HG02759 (cell line): Measurements from ENCODE around the gene TC2N.
A peak's percentile ranks its signal among the peaks of the same experiment; 100 is the strongest.
"Not testable (repeated sequence)": the region's sequence is repeated elsewhere in the genome, so short reads cannot be mapped to it uniquely, and the experiment has no call there.

Source experiments
- ATAC-seq: cut with Tn5 transposase; IDR thresholded peaks from one replicate; pipeline ENCODE4 v1.9.1; 2021; ENCODE audit warnings: mild to moderate bottlenecking, moderate library complexity; ENCODE audit not compliant: unreplicated experiment

The TC2N gene

DNA sequence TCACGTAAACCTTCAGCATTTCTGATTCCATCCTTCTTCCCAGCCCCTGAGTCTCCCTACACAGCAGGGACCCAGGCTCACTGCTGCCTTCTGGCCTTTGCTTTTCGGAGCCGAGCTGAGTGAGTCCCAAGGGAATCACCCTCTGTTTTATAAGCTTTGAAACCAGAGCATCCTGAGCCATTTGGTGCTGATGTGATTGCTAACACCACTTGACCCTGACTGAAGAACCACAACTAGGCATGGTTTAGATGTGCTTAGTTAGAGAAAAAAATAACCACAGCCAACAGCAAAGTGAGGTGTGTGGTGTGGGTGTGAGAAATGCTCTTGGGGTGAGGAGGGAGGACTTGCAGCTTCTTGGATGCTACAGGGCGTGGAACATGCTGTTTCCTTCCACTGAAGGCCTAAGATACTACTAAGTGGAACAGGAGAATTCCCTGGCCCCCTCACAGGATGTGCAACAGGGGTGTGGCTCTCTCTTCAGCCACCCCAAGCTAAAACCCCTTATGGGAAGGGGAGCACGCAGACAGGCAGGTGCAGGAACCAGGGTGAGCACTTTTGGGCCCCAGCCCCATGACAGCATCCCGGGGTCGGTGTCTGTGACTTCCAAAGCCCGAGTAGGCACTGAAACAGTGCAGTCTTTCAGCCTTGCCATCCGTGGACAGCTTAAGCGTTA, at the start of gene TC2N:
TSS of gene TC2N (minus strand) at position 221 of the 673 bp plus-strand sequence. CDS start 53,767 bp downstream, outside the sequence.
- no peak for ATAC-seq

DNA sequence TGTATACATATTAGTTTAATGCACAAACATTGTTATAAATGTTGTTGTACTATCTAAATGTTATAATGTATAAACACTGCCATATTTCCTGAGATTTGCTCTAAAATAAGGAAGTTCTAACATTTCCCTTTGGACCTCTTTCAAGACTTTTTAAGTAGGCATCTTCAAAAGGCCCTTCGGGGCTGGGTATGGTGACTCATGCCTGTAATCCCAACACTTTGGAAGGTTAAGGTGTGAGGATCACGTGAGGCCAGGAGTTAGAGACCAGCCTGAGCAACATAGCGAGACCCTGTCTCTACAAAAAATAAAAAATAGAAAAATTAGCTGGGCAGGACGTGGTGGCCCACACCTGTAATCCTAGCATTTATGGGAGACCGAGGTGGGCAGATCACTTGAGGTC, 44.7 kb upstream of the TC2N start:
- no peak for ATAC-seq

DNA sequence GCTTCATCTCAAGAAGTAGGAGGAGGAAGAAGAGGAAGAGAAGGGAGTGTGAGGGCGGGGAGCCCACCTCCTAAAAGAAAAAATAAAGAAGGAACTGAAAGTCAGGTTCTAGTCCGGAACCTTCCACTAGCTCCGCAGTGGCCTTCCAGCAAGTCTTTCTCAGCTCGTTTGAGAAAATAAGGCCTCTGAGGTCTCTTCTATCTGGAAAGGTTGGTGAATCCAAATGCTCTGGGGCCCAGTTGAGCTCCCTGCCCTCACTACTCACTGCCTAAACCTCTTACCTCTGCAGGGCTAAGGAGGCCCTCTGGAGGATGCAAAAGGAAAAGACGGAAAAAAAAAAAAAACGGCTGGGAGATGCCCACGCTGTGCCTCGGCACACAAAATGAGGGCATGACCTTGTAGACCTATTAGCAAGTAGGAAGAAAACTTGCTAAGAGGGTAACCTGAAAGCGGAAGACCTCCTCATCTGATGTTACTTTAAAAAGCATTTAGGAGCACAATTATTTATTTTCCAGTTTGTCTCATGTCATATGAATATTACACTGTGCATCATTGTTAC, 44.2 kb upstream of the TC2N start:
- ATAC-seq = peak; percentile 52

DNA sequence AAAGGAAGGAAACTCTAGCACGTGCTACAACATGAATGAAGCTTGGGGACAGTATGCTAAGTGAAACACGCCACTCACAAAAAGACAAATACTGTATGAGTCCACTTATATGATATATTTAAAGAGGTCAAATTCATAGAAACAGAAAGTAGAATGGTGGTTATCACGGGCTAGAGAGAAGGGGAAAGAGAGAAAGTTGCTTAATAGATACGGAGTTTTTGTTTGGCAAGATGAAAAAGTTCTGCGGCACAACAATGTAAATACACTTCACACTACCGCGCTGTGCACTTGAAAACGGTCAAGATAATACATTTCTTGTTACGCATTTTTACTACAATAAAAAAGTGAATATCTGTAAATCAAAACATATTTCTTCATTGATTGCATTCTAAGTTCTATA, 42.9 kb upstream of the TC2N start:
- ATAC-seq = no peak

DNA sequence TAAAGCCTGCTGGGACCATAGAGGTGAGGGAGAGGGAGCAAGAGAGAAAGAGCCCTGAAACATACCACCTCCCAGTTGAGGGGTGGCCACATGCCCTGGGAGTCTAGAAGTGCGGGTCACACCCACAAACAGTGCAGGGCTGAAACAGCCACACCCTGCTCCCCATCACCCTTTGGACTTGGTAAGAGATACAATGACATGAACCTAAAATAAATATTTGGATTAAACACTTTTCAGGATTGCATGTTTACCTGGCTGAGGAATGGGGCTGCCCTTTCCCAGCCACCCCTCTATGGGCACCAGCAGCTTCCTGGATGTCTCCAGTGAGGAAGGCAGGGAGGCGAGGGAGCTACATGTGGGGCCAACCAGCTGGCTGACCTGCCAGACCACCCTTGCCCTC, 39.0 kb upstream of the TC2N start:
- no peak for ATAC-seq

DNA sequence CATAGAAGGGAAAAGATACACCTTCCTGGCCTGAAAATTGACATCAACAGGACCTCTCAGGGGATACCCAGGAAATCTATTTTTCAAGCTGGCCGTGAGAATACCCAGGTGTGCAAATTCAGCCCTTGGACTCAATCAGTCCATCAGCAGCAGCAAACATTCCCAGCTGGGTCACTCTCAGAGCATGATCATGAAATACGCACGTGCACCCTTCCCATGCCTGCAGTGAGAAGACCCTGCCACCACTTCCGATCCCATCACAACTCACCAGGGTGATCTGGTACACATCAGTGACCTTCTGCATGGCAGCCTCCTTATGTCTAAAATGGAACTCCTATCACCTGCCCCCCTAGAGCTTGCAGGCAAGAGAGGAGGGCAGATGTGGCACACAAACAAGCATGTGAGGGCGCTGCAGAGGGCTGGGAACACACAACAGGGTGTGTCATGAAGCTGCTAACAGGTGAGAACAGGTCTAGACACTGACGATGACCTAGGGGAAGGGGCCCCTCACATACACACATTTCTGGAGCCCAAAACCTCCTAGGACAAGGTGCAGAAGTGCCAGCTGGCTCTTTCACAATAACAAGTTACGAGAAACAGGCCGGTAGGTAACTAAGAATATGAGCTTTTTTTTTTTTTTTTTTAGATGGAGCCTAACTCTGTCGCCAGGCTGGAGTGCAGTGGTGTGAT, 37.8 kb upstream of the TC2N start:
- ATAC-seq = no peak

DNA sequence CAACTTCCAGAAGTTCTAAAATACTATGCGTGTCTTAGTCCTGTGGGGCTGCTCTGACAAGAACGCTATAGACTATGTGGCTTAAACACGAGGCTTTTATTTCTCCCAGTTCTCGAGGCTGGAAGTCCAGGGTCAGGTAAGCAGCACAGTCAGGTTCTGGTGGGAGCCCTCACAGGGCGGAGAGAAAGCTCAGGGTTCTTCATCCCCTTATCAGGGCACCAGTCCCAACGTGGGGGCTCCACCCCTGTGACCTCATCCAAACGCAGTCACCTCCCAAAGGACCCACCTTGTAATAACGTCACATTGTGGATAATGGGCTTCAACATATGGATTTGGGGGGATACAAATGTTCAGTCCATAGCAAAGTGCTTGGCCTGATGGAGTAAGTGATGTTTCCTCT, 37.1 kb upstream of the TC2N start:
- no peak for ATAC-seq

DNA sequence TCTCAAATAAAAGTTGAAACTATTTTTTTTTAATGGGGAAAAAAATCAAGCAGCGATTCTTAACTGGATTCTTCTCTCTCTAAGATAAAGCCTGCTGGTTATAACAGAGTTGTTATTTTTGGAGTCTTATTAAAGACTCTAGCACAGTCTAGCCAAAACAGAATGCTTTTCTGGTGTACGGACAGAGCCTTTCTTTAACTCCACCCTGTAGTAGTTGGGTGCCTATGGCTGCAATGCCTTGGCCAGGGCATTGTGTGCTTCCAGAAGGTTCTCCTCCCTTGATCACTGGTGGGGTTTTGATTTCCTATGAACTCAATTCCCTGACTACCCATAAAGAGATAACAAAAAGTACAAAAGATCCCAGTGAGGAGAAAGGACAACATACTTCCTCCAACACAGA, 35.7 kb upstream of the TC2N start:
- ATAC-seq = no peak

DNA sequence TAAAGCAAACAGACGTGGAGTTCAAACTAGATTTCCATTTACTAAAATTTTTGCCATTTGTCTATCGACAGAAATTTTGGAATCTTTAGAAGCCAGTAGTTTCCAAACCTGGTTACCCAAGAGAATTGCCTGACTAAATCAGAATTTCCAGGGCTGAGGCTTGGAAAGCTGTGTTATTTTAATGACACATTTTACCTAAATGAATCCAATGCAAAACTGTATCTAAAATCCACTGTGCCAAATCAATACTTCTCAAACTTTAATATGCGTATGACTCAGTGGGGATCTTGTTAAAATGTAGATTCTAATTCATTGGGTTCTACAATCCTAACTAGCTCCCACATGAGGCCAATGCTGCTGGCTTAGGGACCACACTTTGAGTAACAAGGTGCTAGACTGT, 35.0 kb upstream of the TC2N start:
- ATAC-seq = no peak

DNA sequence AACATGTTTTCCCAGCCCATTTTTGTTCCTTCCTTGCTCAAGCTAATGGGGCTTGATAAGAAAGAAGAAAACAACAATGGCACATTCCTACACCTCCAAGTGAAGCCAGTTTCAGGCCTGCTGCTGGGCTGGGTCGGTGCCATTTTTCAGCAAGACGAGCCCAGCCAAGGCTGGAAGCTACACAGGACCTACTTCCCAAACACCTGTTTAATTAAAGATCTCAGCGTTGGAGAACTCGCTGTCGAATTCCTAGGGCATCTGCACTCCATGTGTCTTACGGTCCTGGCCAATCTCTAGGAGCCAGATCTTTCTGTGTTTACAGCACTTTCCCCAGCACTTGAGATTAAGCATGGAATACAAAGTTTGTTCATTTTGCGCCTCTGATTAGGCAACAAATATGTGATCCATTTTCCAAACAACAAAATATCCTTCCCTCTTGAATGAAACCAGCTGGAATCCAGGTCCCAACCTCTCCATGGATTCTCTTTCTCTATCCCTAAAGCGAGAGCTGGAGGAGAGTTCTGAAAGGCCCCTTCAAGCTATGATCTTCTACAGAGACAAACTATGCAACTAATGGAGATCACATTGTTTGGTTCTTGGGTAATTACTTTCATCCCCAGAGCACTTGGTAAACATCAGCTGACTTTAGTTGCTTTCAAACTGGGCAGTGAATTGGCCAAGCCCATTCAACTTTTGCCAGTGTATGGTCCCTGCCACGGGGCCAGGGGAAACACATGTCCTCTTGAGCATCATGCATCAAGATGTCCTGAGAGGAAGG, 34.3 kb upstream of the TC2N start:
- no peak for ATAC-seq

DNA sequence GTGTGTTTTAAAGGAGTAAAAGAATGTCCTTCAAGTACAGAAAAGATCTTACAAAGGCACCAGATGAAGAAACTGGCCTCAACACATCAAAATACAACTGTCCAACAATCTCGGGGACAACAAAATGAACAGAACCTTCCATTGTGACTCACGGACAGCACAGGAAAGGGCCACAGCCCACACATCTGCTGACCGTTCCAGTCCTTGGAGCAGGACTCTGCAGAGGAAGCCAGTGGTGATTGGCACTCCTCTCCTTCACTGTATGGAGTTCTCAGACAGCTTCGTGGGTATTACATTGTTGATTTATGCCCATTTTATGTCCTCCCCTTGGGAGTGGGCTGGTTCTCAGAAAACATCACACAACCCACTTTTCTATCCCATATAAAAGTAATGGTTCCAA, 32.5 kb upstream of the TC2N start:
- ATAC-seq = no peak

DNA sequence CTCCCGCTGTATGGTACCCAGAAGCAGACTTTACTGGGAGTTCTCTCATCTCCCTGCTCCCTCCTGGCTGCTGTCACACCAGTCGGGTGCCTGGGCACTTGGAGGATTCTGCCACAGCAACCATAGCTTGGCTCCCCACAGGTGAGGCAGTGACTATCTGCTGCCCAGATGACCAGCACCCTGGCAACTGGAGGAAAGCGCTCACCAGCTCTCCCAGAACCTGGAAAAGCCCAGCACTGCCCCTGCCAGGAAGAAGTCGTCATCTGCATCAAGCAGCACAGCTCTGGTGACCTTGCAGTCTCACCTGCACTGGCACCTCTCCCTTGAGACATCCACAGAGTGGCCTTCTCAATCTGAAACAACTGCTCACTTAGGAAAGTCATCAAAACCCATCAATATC, 31.9 kb upstream of the TC2N start:
- ATAC-seq = no peak

DNA sequence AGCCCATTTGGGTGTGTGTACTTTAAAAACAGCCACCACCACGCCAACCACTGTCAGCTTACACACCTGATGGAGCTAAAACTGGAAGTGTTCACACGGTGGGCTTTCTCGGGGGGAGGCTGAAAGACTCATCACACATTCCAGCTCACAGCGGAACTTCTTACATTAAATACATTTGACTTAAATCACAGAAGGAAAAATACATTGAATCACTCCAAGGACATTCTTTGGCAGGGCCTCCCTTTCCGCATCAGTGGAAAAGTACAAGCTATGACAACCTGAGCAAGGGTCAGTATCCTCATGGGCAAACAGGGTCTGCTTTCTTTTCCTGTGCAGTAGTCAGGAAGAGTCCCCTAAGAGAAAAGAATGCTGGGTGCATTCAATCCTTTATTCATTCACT, 31.0 kb upstream of the TC2N start:
- no peak for ATAC-seq

DNA sequence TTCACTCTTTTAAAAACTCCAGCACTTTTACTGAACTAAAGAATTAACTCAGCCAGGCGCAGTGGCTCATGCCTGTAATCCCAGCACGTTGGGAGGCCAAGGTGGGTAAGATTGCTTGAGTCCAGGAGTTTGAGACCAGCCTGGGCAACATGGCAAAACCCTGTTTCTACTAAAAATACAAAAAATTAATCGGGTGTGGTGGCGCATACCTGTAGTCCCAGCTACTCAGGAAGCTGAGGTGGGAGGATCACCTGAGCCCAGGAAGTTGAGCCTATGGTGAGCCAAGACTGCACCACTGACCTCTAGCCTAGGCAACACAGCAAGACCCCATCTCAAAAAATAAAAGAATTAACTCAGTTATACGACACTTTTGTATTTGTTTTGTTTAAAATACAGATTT, 30.4 kb upstream of the TC2N start:
- ATAC-seq = not testable (repeated sequence)

DNA sequence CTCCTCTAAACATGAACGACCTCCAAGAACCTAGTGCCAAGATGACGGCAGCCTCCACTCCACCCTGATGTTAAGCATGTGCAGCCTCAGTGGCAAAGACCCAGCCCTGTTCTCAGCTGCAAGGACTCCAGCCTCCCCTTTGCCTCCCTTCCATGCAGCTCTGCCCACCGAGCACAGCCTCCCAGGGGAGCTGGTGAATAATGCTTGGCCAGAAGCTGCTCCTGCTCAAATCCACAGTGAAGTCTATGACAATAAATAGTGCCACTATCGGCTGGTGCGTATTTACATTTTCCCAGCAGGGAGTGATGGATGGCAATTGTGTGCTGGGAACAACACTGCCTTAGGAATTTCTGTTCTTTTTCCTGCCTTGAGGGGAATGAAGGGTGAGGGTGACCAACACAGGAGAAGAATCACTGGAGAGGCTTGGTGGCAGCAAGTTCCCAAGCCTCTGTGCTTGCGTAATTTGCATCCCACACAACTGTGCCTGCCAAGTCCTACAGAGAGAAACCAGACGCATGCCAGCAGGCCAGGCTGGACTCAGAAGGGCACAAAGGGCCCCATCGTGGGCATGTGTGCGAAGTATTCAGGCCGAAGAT, 29.9 kb upstream of the TC2N start:
- no peak for ATAC-seq

DNA sequence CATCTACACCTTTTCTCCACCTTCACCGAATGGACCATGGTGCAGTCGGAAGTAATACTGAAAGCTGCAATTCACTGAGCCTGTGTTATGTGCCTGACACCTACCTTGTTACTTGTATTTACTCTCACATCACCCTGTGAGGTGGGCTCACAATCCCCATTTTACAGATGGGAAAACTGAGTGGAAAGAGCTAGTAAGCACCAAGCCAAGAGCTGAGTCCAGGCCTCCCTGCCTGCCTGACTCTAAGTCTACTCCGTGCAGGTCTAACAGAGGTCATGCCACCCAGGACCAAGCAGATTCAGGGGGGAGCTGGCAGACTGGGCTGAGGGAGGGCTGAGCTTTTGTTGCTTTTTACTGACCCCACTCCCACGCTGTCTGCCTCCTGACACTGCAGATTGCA, 29.1 kb upstream of the TC2N start:
- ATAC-seq = no peak

DNA sequence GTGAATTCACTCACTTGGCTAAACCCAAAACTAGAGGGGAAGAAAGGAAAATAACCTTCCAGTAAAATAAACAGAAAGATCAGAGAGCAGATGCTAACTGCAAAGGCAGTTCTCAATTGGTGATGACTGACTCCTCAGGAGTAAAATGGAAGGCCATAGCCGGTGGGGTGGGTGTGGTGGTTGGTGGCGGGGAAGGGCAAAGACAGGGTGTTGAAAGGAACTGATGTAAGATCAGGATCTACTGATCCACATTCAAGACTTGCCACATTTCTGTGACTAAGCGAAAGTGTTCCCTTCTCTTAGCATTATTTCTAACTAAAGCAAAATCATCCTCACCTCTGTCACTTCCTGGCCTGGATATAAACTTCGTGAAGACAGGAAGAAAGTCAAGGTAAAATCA, 26.3 kb upstream of the TC2N start:
- ATAC-seq = no peak

DNA sequence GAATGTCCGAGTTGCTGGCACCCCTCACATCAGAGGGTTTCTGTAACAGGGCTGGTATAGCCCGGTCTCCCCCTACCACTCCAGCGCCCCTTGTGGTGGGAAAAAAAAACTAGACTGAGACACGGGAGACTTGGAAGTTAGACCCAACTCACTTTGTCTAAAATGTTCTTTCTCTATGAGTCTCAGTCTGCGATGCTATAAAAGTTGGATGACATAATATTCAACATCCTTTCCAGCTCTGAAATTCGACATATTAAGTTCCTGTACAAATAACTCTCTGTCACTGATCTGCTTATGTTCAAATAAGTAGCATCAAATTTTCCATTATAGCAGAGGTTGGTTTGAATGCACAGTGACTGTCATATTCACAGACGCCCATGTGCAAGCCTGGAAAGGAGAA, 25.7 kb upstream of the TC2N start:
- ATAC-seq = no peak

DNA sequence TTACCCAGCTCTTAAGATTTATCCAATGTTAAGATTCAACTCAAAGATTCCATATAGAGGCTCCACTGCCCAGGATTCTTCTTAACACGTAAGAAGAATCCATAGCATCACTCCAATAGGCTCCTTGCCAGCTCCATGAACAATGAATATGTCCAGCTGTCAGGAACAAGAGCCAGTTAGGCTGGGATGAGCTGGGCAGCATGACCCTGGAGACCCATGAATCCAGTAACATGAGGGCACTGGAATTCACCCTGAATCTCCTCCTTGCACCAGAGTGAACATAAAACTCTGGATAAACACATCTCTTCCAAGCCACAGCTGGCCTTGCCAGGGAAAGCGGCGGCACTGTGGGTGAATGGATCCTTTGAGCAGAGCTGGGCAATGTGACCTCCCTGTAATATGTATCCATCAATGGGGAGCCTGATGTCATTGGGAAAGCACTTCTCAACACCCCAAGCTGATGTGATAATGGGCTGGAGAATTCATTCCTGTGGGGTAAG, 24.4 kb upstream of the TC2N start:
- ATAC-seq = no peak

DNA sequence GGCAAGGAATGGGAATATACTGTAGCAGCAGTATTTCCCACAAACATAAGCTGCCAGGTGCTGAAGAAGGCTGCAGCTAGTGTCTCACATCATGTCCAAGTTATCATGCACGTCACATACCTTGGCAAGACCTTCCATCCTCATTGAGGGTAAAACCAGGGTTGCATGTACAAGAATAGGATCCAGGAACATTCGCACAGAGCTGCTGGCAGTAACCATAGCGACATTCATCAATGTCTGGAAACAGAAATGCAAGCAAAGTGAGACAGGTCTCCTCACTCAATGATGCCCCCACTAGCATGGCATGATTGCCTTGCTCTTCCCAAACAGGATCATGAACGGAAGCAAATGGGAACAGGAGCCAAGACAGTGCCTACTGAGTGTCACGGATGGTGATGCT, 23.8 kb upstream of the TC2N start:
- ATAC-seq = no peak

DNA sequence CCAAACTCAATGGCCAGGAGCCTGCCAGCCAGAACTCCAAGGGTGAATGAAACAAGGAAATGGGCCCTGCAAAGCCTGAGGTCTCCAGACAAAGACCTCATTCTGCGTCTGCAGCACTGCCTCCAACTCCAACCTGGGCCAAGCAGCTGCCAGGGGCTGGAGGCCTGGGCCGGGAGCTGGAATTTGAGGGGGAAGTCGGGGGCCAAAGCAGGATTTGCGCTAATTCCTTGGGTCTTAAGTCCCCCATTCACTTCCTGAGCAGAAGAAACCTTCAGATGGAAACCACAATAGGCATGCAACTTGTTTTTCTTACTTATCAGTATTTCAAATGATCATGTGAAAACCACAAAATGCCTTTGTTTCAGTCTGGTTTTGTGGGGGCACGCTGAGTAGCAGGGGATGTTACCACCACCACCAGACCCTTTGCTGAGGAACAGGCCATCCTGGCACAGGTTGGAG, 23.0 kb upstream of the TC2N start:
- no peak for ATAC-seq
